ENCODE measurements around the gene MT1E. TPM values are rescaled to one million over a fixed set of nuclear protein-coding genes. Genes with fewer than 3 reads are reported as not detected.

Gene MT1E
- polyA plus RNA-seq, 4 donors: 75.0 to 194 (median 119) TPM

DNA sequence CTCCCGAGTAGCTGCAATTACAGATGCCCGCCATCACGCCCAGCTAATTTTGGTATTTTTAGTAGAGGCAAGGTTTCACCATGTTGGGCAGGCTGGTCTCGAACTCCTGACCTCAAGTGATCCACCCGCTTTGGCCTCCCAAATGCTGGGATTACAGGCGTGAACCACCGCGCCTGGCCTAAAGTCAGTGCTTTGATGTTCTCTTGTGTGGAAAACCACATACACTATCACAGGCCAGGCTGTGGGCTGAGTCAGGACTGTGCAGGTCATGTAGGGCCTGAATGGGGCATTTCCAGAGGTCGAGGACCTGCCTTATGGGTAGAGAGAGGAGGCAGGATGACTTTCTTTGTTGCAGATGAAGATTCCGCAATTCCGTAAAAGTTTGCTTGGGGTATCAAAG lies 41.3 kb upstream of the MT1E start:
- no peak for DNase-seq

DNA sequence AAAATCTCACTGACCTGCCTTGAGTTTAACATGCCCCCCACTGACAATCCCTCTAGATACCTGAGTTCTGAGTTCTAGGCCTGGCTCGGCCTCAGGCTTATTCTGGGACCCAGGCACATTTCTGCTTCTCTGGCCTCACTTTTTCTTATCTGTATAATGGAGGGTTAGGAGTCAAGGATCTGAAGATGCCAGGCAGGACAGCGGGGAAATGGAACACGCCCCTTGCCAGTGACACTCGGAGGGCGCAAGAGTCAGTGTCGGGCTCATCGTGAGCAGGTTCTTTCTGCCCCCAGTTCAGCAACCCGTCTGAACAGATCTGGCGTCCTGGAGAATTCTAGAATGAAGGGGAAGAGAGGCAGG lies 36.8 kb upstream of the MT1E start:
- FAIRE-seq (no peak), DNase-seq (no peak)
- H3K27ac ChIP-seq (ENCODE audit: low read depth in 1 of 3, low read length in 2 of 3): no peak overlapping the region
- H3K4me3 ChIP-seq (ENCODE audit: low read depth in 1 of 3, low read length in 3 of 3): no peak overlapping the region
- H3K9me3 ChIP-seq (ENCODE audit: control insufficient read depth in 2 of 2, insufficient read depth in 1 of 2, low read depth in 1 of 2, low read length in 1 of 2): no peaks in the 10 kb centered on the region
- H3K4me1 ChIP-seq (ENCODE audit: control insufficient read depth in 3 of 3, insufficient read depth in 2 of 3, low read depth in 1 of 3, low read length in 2 of 3): peaks cover 0 to 9% (median 0%) of the 10 kb centered on the region in 3 donors
- WGBS, 3 donors: 26 to 34% (median 28%) methylated on average over 9 of the region's 9 CpGs
- H3K36me3 ChIP-seq (ENCODE audit: control insufficient read depth in 3 of 3, insufficient read depth in 2 of 3, low read depth in 1 of 3, low read length in 3 of 3): no peaks in the 10 kb centered on the region
- peaks cover 3 to 36% (median 7%) of the 10 kb centered on the region in 3 donors for H3K27me3 ChIP-seq (ENCODE audit: control insufficient read depth in 3 of 3, insufficient read depth in 3 of 3, low read length in 3 of 3)

More for the DNA sequence above, 41.3 kb upstream of the MT1E start:
- Histone ChIP-seq H3K27ac (ENCODE audit: low read depth in 1 of 3, low read length in 2 of 3) (no peak overlapping the region), H3K4me3 (ENCODE audit: low read depth in 1 of 3, low read length in 3 of 3) (no peak overlapping the region), H3K9me3 (ENCODE audit: control insufficient read depth in 2 of 2, insufficient read depth in 1 of 2, low read depth in 1 of 2, low read length in 1 of 2) (no peaks in the 10 kb centered on the region), H3K27me3 (ENCODE audit: control insufficient read depth in 3 of 3, insufficient read depth in 3 of 3, low read length in 3 of 3) (peaks cover 0 to 32% (median 3%) of the 10 kb centered on the region in 3 donors), H3K36me3 (ENCODE audit: control insufficient read depth in 3 of 3, insufficient read depth in 2 of 3, low read depth in 1 of 3, low read length in 3 of 3) (no peaks in the 10 kb centered on the region), H3K4me1 (ENCODE audit: control insufficient read depth in 3 of 3, insufficient read depth in 2 of 3, low read depth in 1 of 3, low read length in 2 of 3) (no peaks in the 10 kb centered on the region)
- 83 to 87% (median 86%) methylated on average over 11 of the region's 11 CpGs for whole genome bisulfite sequencing, 3 donors
- no peak for FAIRE-seq

- H3K4me3 ChIP-seq (ENCODE audit: low read depth in 1 of 3, low read length in 3 of 3): peak within 1 kb of the TSS in 2 of 3 donors; percentile 13 to 40
- DNase-seq: peak in 1 of 2 donors; percentile 60
- peaks cover 3 to 33% (median 7%) of the 10 kb centered on the region in 3 donors for H3K27me3 ChIP-seq (ENCODE audit: control insufficient read depth in 3 of 3, insufficient read depth in 3 of 3, low read length in 3 of 3)
- WGBS, 3 donors: 6 to 8% (median 7%) methylated on average over 58 to 87 of the region's 87 CpGs
- H3K9me3 ChIP-seq (ENCODE audit: control insufficient read depth in 2 of 2, insufficient read depth in 1 of 2, low read depth in 1 of 2, low read length in 1 of 2): peaks cover 0 to 2% of the 10 kb centered on the region in 2 donors
- no peak within 1 kb of the TSS for H3K27ac ChIP-seq (ENCODE audit: low read depth in 1 of 3, low read length in 2 of 3)
- no peaks in the 10 kb centered on the region for H3K36me3 ChIP-seq (ENCODE audit: control insufficient read depth in 3 of 3, insufficient read depth in 2 of 3, low read depth in 1 of 3, low read length in 3 of 3)
- peaks cover 0 to 9% (median 0%) of the 10 kb centered on the region in 3 donors for H3K4me1 ChIP-seq (ENCODE audit: control insufficient read depth in 3 of 3, insufficient read depth in 2 of 3, low read depth in 1 of 3, low read length in 2 of 3)
- no peak for FAIRE-seq
Measured at GRCh38 chr16:56589141-56590039, 36.2 kb upstream of the MT1E start, which contains the start of gene MT3. Gene MT3 (plus strand): TSS chr16:56589528. CDS start chr16:56589591, 63 bp downstream.

GRCh38 chr16:56591377-56592060 lies 34.1 kb upstream of the MT1E start:
- peaks cover 0 to 9% (median 0%) of the 10 kb centered on the region in 3 donors for H3K4me1 ChIP-seq (ENCODE audit: control insufficient read depth in 3 of 3, insufficient read depth in 2 of 3, low read depth in 1 of 3, low read length in 2 of 3)
- DNase-seq: peak in 1 of 2 donors; percentile 39
- 44 to 50% (median 48%) methylated on average over 4 of the region's 4 CpGs for WGBS, 3 donors
- H3K9me3 ChIP-seq (ENCODE audit: control insufficient read depth in 2 of 2, insufficient read depth in 1 of 2, low read depth in 1 of 2, low read length in 1 of 2): peaks cover 0 to 2% of the 10 kb centered on the region in 2 donors
- peaks cover 3 to 30% (median 7%) of the 10 kb centered on the region in 3 donors for H3K27me3 ChIP-seq (ENCODE audit: control insufficient read depth in 3 of 3, insufficient read depth in 3 of 3, low read length in 3 of 3)
- no peak for FAIRE-seq
- H3K27ac ChIP-seq (ENCODE audit: low read depth in 1 of 3, low read length in 2 of 3): no peak overlapping the region
- no peak overlapping the region for H3K4me3 ChIP-seq (ENCODE audit: low read depth in 1 of 3, low read length in 3 of 3)
- H3K36me3 ChIP-seq (ENCODE audit: control insufficient read depth in 3 of 3, insufficient read depth in 2 of 3, low read depth in 1 of 3, low read length in 3 of 3): no peaks in the 10 kb centered on the region

GRCh38 chr16:56593573-56594291 lies 31.8 kb upstream of the MT1E start:
- Histone ChIP-seq H3K4me3 (ENCODE audit: low read depth in 1 of 3, low read length in 3 of 3) (no peak overlapping the region), H3K4me1 (ENCODE audit: control insufficient read depth in 3 of 3, insufficient read depth in 2 of 3, low read depth in 1 of 3, low read length in 2 of 3) (peaks cover 0 to 9% (median 0%) of the 10 kb centered on the region in 3 donors), H3K27me3 (ENCODE audit: control insufficient read depth in 3 of 3, insufficient read depth in 3 of 3, low read length in 3 of 3) (peaks cover 3 to 15% (median 7%) of the 10 kb centered on the region in 3 donors), H3K36me3 (ENCODE audit: control insufficient read depth in 3 of 3, insufficient read depth in 2 of 3, low read depth in 1 of 3, low read length in 3 of 3) (no peaks in the 10 kb centered on the region), H3K27ac (ENCODE audit: low read depth in 1 of 3, low read length in 2 of 3) (no peak overlapping the region), H3K9me3 (ENCODE audit: control insufficient read depth in 2 of 2, insufficient read depth in 1 of 2, low read depth in 1 of 2, low read length in 1 of 2) (peaks cover 0 to 2% of the 10 kb centered on the region in 2 donors)
- no peak for FAIRE-seq
- DNase-seq: no peak
- WGBS, 3 donors: 87 to 93% (median 90%) methylated on average over 6 of the region's 6 CpGs

DNA sequence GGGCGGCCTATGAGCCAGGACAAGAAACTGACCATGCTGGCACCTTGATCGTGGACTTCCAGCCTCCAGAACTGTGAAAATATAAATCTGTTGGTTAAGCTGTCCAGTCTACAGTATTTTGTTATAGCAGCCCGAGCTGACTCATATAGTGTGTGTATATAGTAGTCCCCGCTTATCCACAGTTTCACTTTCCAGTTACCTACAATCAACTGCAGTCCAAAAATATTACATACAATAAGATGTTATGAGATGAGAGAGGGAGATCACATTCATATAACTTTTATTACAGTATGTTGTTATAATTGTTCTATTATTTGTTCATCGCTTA lies 31.3 kb upstream of the MT1E start:
- no peak for FAIRE-seq
- WGBS, 3 donors: 83 to 94% (median 84%) methylated on average over 5 of the region's 5 CpGs
- Histone ChIP-seq H3K27ac (ENCODE audit: low read depth in 1 of 3, low read length in 2 of 3) (no peak overlapping the region), H3K4me3 (ENCODE audit: low read depth in 1 of 3, low read length in 3 of 3) (no peak overlapping the region), H3K27me3 (ENCODE audit: control insufficient read depth in 3 of 3, insufficient read depth in 3 of 3, low read length in 3 of 3) (peaks cover 0 to 12% (median 7%) of the 10 kb centered on the region in 3 donors), H3K4me1 (ENCODE audit: control insufficient read depth in 3 of 3, insufficient read depth in 2 of 3, low read depth in 1 of 3, low read length in 2 of 3) (peaks cover 0 to 9% (median 0%) of the 10 kb centered on the region in 3 donors), H3K36me3 (ENCODE audit: control insufficient read depth in 3 of 3, insufficient read depth in 2 of 3, low read depth in 1 of 3, low read length in 3 of 3) (no peaks in the 10 kb centered on the region), H3K9me3 (ENCODE audit: control insufficient read depth in 2 of 2, insufficient read depth in 1 of 2, low read depth in 1 of 2, low read length in 1 of 2) (peaks cover 0 to 2% of the 10 kb centered on the region in 2 donors)
- DNase-seq: no peak

DNA sequence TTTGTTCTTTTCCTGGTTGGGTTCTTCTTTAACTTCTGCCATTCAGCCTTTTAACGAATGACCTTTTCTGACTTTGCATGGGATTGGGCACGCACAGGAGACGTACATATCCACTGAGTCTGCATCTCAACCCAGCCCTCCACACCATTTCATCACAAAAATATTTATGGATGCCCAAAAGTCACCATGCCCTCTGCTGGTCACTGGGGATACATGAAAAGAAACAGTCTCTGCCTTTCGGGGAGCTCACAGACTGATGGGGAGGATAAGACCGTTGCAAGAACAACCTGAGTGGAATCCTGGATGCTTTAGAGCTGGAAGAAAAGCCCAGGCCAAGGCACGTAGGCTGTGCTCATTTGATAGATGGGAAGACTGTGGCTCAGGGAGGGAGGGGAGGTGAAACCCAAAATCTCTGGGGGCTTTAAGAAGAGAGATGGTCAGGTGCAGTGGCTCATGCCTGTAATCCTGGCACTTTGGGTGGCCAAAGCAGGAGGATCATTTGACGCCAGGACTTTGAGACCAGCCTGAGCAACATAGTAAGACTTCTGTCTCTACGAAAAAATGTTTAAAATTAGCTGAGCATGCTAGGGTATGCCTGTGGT lies 25.1 kb upstream of the MT1E start:
- Histone ChIP-seq H3K27me3 (ENCODE audit: control insufficient read depth in 3 of 3, insufficient read depth in 3 of 3, low read length in 3 of 3) (peaks cover 0 to 6% (median 0%) of the 10 kb centered on the region in 3 donors), H3K4me3 (ENCODE audit: low read depth in 1 of 3, low read length in 3 of 3) (no peak overlapping the region), H3K27ac (ENCODE audit: low read depth in 1 of 3, low read length in 2 of 3) (no peak overlapping the region), H3K4me1 (ENCODE audit: control insufficient read depth in 3 of 3, insufficient read depth in 2 of 3, low read depth in 1 of 3, low read length in 2 of 3) (no peaks in the 10 kb centered on the region), H3K36me3 (ENCODE audit: control insufficient read depth in 3 of 3, insufficient read depth in 2 of 3, low read depth in 1 of 3, low read length in 3 of 3) (no peaks in the 10 kb centered on the region), H3K9me3 (ENCODE audit: control insufficient read depth in 2 of 2, insufficient read depth in 1 of 2, low read depth in 1 of 2, low read length in 1 of 2) (no peaks in the 10 kb centered on the region)
- DNase-seq (peak; percentile 32 to 55), FAIRE-seq (no peak)
- 23 to 35% (median 33%) methylated on average over 8 of the region's 8 CpGs for WGBS, 3 donors

DNA sequence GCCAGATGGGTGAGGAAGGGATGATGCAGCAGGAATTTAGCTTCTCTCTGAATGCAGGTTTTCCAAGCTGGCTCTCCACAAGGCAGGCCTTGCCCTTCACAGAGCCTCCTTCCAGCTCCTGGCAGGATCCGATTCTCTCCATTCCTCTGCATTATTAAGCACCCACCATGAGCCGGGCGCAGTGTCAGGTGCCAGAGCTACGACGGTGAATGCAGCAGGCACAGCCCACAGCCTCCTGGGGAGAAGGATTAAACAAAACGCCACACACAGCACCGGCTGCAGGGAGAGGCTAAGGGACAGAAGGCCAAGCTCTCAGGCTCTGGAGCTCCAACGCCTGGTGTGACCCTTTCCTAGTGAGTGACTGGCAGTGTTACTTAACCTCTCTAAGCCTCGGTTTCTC lies 24.3 kb upstream of the MT1E start:
- no peak for FAIRE-seq
- no peak for DNase-seq
- Histone ChIP-seq H3K27me3 (ENCODE audit: control insufficient read depth in 3 of 3, insufficient read depth in 3 of 3, low read length in 3 of 3) (peaks cover 0 to 6% (median 0%) of the 10 kb centered on the region in 3 donors), H3K9me3 (ENCODE audit: control insufficient read depth in 2 of 2, insufficient read depth in 1 of 2, low read depth in 1 of 2, low read length in 1 of 2) (no peaks in the 10 kb centered on the region), H3K27ac (ENCODE audit: low read depth in 1 of 3, low read length in 2 of 3) (no peak overlapping the region), H3K4me1 (ENCODE audit: control insufficient read depth in 3 of 3, insufficient read depth in 2 of 3, low read depth in 1 of 3, low read length in 2 of 3) (no peaks in the 10 kb centered on the region), H3K4me3 (ENCODE audit: low read depth in 1 of 3, low read length in 3 of 3) (no peak overlapping the region), H3K36me3 (ENCODE audit: control insufficient read depth in 3 of 3, insufficient read depth in 2 of 3, low read depth in 1 of 3, low read length in 3 of 3) (no peaks in the 10 kb centered on the region)
- 66 to 79% (median 77%) methylated on average over 9 of the region's 9 CpGs for WGBS, 3 donors

All from small intestine (tissue), 7 donors.